HG02763 (cell line): ENCODE results near the gene PSMA2.

ENCODE experiments used
- ATAC-seq: cut with Tn5 transposase; IDR thresholded peaks from one replicate; pipeline ENCODE4 v1.9.1; 2021; ENCODE audit warnings: mild to moderate bottlenecking, moderate library complexity; ENCODE audit not compliant: unreplicated experiment

Gene PSMA2

DNA sequence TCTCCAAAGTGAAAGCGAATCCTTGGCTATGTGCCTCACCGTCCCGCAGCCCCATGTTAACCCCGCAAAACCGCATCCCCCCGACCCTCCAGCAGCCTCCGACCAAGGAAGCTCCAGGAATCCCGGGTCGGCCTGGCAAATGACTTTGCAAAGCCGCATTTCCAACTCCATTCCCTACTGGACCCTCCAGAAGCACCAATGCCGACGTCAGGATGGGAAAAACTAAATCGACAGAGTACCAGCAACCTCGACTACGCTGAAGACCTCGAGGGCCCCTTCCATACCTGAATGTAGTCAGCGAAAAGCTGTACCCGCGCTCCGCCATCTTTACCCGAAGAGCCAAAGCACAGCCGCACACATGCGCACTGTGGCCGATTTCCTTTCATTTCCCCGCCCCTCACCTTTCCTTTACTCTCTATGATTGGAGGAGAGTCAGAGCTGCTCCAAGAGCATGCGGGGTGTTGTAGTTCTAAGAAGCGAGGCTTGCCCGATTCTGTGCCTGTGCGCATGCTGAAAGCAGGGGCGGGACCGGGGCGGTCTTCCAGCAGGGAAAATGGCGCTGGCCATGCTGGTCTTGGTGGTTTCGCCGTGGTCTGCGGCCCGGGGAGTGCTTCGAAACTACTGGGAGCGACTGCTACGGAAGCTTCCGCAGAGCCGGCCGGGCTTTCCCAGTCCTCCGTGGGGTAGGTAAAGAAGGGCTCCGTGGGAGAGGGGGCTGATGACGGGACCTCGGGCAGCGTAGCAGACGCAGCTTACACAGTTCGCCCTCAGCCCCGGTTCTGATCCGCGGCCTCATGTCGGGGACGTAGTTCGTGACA, at the start of gene PSMA2, which contains the start of gene MRPL32:
TSS of gene PSMA2 (minus strand) at position 341 of the 818 bp plus-strand sequence. CDS start at position 325, 16 bp downstream.
TSS of gene MRPL32 (plus strand) at position 543 of the 818 bp plus-strand sequence. CDS start at position 554, 11 bp downstream.
- peak; percentile 99 for ATAC-seq

DNA sequence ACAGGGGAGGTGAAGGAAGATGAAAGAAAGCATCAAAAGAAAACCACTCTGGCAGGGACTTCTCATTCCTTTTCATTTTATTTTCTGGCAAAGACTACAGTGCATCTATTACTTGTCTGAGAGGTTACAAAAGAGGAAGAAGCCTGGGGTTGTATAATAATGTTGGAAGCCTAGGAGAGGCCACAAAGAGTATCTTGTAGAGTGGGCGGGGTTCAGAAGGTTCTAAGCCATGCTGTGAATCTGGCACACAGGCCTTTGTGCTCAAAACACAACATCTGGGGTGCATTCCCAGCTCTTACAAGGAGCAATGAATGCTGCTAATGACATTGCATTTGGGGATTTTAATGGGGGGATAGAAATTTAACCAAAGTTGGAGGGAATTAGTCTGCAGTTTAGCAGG, 49.6 kb upstream of the PSMA2 start:
- ATAC-seq: no peak

DNA sequence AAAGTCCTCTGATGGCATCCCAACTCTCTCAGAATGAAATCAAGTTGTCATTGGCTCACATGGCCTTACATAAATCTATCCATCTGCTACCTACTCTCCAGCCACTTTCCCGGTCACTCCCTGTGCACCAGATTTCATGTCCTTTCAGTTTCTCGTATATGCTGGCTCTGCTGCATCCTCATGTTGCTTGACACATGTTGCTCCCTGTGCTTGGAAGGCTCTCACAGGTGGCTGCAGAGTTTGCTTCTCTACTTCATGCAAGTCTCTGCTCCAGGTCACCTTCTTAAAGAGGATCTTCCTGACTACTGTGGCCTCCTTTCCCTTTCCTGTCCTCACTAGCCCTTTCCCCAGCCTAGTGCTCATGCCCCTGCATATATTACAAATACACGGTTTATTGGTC, 48.5 kb upstream of the PSMA2 start:
- ATAC-seq: no peak

- ATAC-seq: no peak
Observed at GRCh38 chr7:42980084-42980483, 48.1 kb upstream of the PSMA2 start.

DNA sequence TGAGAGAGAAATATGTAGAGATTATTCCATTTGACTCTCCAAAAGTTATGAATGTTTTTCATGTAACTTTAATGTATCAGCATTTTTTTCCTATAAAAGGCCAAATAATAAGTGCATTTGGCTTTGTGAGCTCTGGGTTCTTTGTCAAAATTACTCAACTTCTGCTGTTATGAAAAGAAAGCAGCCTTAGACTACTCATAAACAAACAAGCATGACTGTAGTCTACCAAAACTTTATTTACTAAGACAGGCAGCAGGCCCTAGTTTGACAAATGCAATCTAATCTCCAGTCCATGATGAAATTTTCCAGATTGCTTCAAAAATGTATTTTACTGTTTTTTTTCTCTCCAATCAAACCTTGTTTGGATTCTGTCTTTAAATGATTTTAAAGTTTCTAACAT, 46.5 kb upstream of the PSMA2 start:
- no peak for ATAC-seq

GRCh38 chr7:42976371-42976770, 44.4 kb upstream of the PSMA2 start:
- ATAC-seq: no peak

GRCh38 chr7:42972699-42973500, 40.9 kb upstream of the PSMA2 start:
- ATAC-seq: no peak

GRCh38 chr7:42967391-42967790, 35.4 kb upstream of the PSMA2 start:
- ATAC-seq: no peak

GRCh38 chr7:42964849-42965805, 33.2 kb upstream of the PSMA2 start:
- ATAC-seq: no peak

GRCh38 chr7:42964293-42964692, 32.3 kb upstream of the PSMA2 start:
- no peak for ATAC-seq

DNA sequence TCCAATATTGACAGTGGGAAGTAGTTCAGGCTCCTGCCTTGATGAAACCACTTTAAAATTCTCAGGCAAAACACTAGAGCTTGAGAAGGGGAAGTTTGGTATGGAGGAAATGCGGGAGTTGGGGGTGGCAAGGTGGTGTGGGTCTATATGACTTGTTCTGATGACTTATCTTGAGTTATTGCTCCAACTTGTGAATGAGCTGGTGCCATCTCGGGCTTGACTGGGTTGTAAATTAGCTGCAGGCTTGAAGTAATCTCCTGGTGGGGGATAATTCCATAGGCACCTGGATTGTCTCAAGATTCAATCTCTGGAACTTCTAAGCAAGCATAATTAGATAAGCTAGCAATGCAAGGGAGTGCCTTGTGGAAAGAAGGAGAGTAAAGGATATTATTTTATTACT, 29.2 kb upstream of the PSMA2 start:
- no peak for ATAC-seq

DNA sequence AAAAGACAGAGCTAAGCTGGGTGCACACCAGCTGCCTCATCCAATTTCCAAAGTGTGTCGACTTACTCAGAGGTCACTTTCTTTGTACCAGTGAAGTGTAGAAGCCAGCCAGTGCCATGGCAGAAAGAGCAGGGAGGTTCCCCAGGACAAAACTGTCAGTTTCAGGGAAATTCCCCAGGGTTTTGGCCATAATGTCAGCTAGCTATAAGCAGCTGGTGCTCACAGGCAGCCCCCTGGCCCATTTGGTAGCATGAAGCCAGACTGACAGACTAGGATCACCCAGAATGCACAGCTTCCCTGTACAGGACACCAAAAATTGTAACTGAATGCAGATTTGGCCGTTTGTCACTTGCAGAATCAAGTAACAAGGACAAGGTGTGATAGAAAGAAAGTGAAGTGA, 28.8 kb upstream of the PSMA2 start:
- no peak for ATAC-seq

DNA sequence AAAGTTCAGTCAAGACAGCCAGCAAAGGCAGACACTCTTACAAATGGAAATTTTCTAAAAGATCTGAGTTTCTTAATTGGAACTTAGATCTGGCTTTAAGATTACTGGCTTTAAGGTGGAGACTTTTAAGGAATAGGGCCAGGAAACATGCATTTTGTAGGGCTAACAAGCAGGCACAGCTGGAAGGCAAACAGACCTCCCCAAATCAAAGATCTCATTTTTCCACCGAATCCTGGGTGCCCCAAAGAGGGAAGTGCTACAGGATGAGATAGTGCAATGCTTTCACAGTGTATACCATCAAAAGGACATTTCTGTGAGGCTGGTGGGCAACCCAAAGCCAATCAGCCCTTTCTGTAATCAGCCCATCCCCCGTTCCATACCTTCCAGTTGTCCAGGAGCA, 27.6 kb upstream of the PSMA2 start:
- no peak for ATAC-seq

GRCh38 chr7:42956062-42956461, 24.1 kb upstream of the PSMA2 start:
- no peak for ATAC-seq

- no peak for ATAC-seq
Observed at GRCh38 chr7:42953994-42954393, 22.0 kb upstream of the PSMA2 start.

- no peak for ATAC-seq
Observed at GRCh38 chr7:42952328-42952727, 20.4 kb upstream of the PSMA2 start.

DNA sequence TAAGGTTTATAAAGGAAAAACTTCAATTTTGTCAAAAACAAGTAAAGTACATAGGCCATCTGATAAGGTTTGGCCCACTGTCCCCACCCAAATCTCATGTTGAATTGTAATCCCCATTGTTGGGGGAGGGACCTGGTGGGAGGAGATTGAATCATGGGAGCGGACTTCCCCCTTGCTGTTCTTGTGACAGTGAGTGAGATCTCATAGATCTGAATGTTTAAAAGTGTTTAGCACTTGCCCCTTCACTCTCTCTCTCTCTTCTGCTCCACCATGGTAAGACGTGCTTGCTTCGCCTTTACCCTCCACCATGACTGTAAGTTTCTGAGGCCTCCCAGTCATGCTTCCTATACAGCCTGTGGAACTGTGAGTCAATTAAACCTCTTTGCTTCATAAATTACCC, 18.4 kb upstream of the PSMA2 start:
- ATAC-seq: no peak

DNA sequence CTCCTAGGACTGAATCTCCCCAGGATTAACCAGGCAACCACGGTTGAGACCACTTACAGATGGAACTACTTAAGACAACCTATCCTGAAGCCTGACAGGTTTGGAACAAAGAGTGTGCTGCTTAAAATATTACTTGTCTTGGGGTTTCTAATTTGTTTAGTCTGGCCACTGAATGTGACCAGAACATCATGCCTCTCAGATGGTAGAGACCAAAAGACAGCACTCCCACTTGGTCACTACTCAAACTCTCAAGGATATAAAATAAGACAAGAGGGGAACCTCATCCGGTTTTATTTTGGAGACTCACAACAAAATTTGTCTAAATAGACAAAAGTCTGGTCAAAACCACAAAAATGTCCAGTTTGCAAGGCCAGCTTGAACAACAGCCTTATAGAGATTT, 15.5 kb upstream of the PSMA2 start:
- ATAC-seq: no peak

GRCh38 chr7:42946627-42946950, 14.6 kb upstream of the PSMA2 start:
- no peak for ATAC-seq

- peak; percentile 55 for ATAC-seq
Observed at GRCh38 chr7:42945821-42946626, 14.1 kb upstream of the PSMA2 start.
